ENCODE measurements around the gene FKBP14. TPM values are rescaled to one million over a fixed set of nuclear protein-coding genes. Genes with fewer than 3 reads are reported as not detected.
"Not testable (repeated sequence)": the region's sequence is repeated elsewhere in the genome, so short reads cannot be mapped to it uniquely, and the experiment has no call there.

Gene FKBP14, protein sequence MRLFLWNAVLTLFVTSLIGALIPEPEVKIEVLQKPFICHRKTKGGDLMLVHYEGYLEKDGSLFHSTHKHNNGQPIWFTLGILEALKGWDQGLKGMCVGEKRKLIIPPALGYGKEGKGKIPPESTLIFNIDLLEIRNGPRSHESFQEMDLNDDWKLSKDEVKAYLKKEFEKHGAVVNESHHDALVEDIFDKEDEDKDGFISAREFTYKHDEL
- 1 to 10 TPM; 4.6 to 5.7 TPM for total RNA-seq
- polyA plus RNA-seq, result 1 to 10 TPM in 2 of 3 donors, under 1 TPM in 1; 0.44 to 1.7 (median 1.1) TPM
- total RNA-seq, result 6.0 to 9.3 (median 8.1) reads per million in 6 experiments

DNA sequence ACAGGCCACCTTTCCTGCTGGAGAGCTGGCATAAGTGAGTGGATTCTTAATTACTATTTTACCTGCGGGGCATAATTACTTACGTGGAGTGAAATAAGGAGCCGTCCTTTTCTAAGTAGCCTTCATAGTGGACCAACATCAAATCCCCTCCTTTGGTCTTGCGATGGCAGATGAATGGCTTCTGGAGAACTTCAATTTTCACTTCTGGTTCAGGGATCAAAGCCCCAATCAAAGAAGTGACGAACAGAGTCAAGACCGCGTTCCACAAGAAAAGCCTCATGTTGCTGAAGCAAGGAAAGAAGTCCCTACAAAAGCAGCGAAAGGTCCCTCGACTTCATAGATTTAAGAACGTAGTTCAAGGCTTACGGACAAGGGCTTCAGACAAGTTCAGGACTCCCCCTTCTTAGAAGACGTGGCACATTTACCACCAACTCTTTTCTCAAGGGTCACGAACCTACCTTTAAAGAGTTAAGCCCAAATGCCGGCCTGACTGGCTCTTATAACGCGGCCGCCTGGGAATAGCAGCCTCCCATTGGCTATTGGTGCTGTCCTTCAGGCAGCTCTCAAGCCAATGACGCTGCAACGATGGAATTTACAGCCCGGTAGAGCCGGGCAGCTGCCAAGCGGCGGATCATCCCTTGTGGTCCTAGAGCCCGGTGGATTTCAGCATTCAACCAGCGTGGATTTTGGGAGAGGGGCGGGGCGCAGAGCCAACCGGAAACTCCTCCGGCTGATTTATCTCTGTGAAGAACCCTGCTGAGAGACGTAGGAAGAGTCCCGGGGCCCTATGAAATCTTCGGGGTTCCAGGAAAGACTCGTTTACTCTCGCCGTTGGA is at the start of gene FKBP14:
TSS of gene FKBP14 (minus strand) at position 474 of the 836 bp plus-strand sequence. CDS start at position 280, 194 bp downstream.
- ATAC-seq (peak; percentile 81 to 85), DNase-seq (peak; percentile 76 to 97 (median 88))
- peaks cover 19 to 47% (median 31%) of the 10 kb centered on the region in 4 donors for H3K4me1 Mint-ChIP-seq
- peaks cover 0 to 3% (median 0%) of the 10 kb centered on the region in 3 donors for H3K36me3 Mint-ChIP-seq
- no peaks in the 10 kb centered on the region for H3K9me3 Mint-ChIP-seq
- peak within 1 kb of the TSS; percentile 53 to 97 (median 92) for H3K27ac Mint-ChIP-seq
- POLR2A ChIA-PET, result interaction anchor here (0.9 kb wide), 2 partner anchors 37 to 452 kb away, joined by 3 read pairs; partner anchors contain the start of gene SCRN1
- H3K27me3 Mint-ChIP-seq, result no peaks in the 10 kb centered on the region
- H3K4me3 Mint-ChIP-seq, result peak within 1 kb of the TSS in 8 of 10 donors; percentile 89 to 99 (median 96)

DNA sequence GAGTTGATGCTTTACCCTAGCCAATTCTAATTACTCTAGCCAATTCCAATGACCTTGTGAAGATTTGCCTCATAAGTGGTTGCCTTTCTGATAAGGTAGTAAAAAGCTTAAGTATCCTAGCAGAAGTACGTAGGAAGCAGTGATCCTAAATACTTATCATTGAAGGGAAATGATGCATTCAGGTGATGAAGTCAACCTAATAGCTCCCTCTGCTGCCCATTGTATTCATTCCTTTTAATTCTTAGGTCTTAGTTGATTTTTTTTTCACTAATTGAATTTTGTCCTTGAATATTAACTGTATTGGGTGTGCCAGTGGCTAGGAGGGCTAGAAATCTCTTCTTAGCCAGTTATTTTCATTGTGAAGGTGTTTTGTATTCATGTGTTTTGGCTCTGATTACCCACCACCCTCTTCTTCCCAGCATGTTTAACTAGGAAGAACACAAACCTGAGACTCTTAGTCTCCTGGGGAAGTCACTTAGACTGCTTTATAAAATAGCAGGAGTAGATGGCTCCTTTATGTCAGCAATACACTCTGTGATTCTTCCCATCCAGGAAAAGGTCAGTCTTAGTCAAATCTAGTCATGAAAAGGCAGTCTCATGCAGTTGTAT is 48.0 kb upstream of the FKBP14 start:
- POLR2A ChIA-PET, result no interaction called here
- H3K27ac Mint-ChIP-seq, result no peak overlapping the region
- no peaks in the 10 kb centered on the region for H3K27me3 Mint-ChIP-seq
- no peaks in the 10 kb centered on the region for H3K9me3 Mint-ChIP-seq
- DNase-seq (peak in 2 of 10 donors; percentile 6 to 12), ATAC-seq (no peak)
- H3K4me3 Mint-ChIP-seq, result no peak overlapping the region
- H3K36me3 Mint-ChIP-seq, result peaks cover 9 to 38% (median 21%) of the 10 kb centered on the region in 3 donors
- H3K4me1 Mint-ChIP-seq, result no peaks in the 10 kb centered on the region

DNA sequence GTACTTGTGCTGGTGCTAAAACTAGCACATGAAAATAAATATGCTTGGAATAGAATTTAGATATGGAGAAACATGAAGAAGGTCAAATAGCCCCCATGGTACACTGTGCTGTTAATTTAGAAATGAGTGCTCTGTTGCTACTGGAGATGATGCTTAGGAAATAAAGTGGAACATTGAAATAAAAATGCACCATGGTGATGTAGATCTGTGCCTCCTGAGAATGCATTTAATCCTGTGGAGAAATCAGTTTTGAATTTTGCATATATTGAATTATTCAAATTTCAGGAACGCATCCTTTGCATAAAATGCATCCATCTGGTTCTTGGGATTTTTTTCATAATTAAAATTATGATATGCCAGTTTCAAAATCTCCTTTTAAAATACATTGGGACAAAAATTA is 46.2 kb upstream of the FKBP14 start:
- POLR2A ChIA-PET, result interaction anchor here (0.6 kb wide), 1 partner anchor 13 kb away, joined by 4 read pairs; no protein-coding TSS in a partner anchor
- no peak for ATAC-seq
- H3K9me3 Mint-ChIP-seq, result no peaks in the 10 kb centered on the region

DNA sequence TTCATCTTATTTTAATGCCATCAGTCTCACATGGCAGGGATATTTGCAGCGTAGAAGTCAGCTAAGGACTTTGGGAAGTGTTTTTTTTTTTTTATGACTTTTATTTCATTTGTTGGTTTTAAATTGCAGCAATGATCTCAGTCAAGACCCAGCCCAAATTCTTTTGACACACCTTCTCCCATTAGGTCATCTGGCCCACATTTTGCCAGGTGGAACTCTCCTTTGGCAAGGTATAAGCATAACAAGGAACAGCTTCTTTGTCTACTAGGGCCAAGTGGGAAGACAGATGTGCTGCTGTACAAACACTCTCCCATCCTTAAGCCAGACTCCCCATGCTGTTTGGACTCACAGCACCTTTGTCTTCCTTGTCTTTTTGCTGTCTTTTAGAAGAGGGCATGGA is 43.5 kb upstream of the FKBP14 start:
- H3K36me3 Mint-ChIP-seq, result peaks cover 5 to 35% (median 21%) of the 10 kb centered on the region in 3 donors
- H3K4me3 Mint-ChIP-seq, result no peak overlapping the region
- DNase-seq, result no peak
- POLR2A ChIA-PET, result no interaction called here
- ATAC-seq, result no peak
- no peaks in the 10 kb centered on the region for H3K4me1 Mint-ChIP-seq
- no peaks in the 10 kb centered on the region for H3K27me3 Mint-ChIP-seq
- no peaks in the 10 kb centered on the region for H3K9me3 Mint-ChIP-seq
- H3K27ac Mint-ChIP-seq, result no peak overlapping the region

More for the DNA sequence above, 46.2 kb upstream of the FKBP14 start:
- Mint-ChIP-seq H3K27ac (no peak overlapping the region), H3K4me3 (no peak overlapping the region), H3K4me1 (no peaks in the 10 kb centered on the region), H3K36me3 (peaks cover 5 to 29% (median 15%) of the 10 kb centered on the region in 3 donors), H3K27me3 (no peaks in the 10 kb centered on the region)
- no peak for DNase-seq

DNA sequence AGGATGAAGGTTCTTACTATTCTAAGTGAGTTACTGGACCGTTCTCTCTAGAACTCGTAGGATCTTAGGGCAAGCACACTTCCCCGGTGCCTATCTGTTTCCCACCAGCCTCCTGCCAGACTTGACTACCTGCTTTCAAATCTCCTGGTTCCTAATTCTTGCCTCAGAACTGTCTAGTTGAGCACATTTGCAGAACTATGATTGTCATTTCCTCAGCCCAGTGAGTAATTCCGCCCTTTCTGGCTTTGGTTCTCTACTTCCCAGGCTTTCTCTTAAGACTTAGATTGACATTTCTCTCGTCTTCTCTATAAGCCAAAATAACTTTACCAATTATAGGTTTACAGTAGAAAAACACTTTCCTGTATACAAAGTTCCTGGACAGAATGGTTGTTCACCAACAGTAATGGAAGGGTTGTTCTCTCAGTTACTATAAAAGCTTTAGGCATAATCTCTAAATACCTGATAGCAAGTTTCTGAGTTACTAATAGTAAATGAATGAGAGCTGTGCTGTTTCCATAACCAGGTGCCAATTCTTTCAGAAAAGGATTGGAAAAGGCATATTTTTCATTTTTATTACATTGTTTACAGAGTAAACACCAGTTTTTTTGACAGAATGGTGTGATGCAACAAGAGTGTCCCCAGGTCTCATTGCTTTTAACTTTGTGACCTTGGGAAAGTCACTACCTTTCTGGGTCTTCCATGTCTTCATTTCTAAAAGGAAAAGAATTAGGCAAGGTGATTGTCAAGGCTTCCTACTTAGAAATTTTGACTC is 42.8 kb upstream of the FKBP14 start:
- DNase-seq (no peak), ATAC-seq (no peak)
- Mint-ChIP-seq H3K9me3 (no peaks in the 10 kb centered on the region), H3K27me3 (no peaks in the 10 kb centered on the region), H3K4me1 (no peaks in the 10 kb centered on the region), H3K4me3 (no peak overlapping the region), H3K36me3 (peaks cover 5 to 40% (median 21%) of the 10 kb centered on the region in 3 donors), H3K27ac (no peak overlapping the region)
- POLR2A ChIA-PET, result no interaction called here

DNA sequence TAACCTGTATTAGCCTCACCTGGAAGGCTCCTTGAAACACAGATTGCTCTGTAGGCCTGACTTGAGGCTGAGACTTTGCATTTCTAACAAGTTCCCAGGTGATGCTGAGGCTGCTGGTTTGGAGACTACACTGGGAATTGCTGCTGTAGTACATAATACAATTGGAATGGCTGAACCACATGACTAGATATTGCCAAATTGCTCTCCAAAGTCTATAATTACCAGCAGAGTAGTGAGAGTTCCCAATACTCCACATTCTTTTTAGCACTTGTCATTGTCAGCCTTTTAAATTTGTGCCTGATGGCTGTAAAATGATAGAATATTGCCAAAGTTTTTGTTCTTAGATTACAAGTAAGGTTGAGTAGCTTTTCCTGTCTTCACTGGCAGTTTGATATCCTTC is 41.6 kb upstream of the FKBP14 start:
- Mint-ChIP-seq H3K4me1 (no peaks in the 10 kb centered on the region), H3K27me3 (no peaks in the 10 kb centered on the region), H3K4me3 (no peak overlapping the region), H3K9me3 (no peaks in the 10 kb centered on the region), H3K27ac (no peak overlapping the region), H3K36me3 (peaks cover 5 to 49% (median 27%) of the 10 kb centered on the region in 3 donors)
- no peak for ATAC-seq
- no peak for DNase-seq
- POLR2A ChIA-PET, result no interaction called here

DNA sequence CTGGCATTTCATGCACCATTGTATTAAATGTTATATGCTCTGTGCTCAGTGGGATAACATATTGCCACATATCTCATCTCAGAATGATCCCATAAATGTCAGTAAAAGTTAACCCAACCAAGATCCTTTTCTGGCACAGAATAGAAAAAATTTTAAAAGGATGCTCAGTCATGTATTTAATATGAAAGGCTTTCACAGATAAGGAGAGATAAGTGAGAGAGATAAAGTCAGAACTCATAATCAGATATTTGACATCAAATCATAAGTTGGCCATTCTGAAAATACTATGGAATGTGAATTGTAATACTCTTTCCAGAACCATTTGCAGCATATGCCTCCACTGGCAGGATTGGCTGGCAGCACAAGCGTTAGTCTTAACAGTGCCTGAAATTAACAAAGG is 40.2 kb upstream of the FKBP14 start:
- Mint-ChIP-seq H3K9me3 (no peaks in the 10 kb centered on the region), H3K27me3 (no peaks in the 10 kb centered on the region), H3K4me1 (peaks cover 0 to 8% (median 3%) of the 10 kb centered on the region in 4 donors), H3K27ac (no peak overlapping the region), H3K36me3 (peaks cover 5 to 53% (median 23%) of the 10 kb centered on the region in 3 donors), H3K4me3 (no peak overlapping the region)
- POLR2A ChIA-PET, result no interaction called here
- ATAC-seq (no peak), DNase-seq (no peak)

DNA sequence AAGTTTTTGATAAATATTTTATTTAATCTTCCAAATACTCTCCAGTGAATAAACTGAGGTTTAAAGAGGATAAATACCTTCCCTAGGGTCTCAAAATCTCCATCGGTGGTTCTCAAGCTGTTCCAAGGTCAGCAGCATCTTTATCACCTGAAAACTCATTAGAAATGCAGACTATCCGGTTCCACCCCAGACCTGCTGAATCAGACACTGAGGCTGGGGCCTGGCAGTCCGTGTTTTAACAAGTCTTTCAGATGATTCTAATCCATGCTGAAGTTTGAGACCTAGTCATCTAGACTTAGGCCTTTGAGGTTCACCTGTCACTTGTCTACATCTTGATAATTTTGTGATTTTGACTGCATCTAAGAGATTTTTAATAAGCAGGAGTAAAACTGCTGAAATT is 39.2 kb upstream of the FKBP14 start:
- Mint-ChIP-seq H3K4me3 (no peak overlapping the region), H3K27me3 (no peaks in the 10 kb centered on the region), H3K36me3 (peaks cover 0 to 48% (median 20%) of the 10 kb centered on the region in 3 donors), H3K9me3 (no peaks in the 10 kb centered on the region), H3K27ac (no peak overlapping the region), H3K4me1 (peaks cover 2 to 14% (median 7%) of the 10 kb centered on the region in 4 donors)
- ATAC-seq (no peak), DNase-seq (no peak)
- POLR2A ChIA-PET, result no interaction called here

DNA sequence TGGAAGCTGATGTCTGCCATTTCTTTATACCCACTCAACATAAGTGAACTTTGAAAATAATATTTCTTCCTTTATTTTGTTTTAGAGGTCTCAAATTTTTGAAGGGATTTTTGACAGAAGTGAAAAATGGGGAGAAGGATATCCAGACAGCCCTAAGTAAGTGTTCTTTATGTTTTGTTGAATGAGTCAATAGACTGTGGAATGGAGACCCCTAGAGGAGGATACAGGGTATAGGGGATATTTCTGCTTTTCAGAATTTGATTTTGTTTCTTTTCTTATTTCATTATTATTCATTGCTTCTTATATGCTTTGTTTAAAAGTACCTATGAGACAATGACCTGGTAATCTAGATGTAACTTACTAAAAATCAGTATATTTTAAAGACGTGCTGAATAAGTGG is 36.1 kb upstream of the FKBP14 start:
- Mint-ChIP-seq H3K4me3 (no peak overlapping the region), H3K27ac (no peak overlapping the region), H3K27me3 (no peaks in the 10 kb centered on the region), H3K36me3 (peaks cover 5 to 42% (median 18%) of the 10 kb centered on the region in 3 donors), H3K9me3 (no peaks in the 10 kb centered on the region), H3K4me1 (peaks cover 2 to 16% (median 7%) of the 10 kb centered on the region in 4 donors)
- DNase-seq (peak in 3 of 10 donors; percentile 27 to 32 (median 29)), ATAC-seq (peak; percentile 50 to 60)
- POLR2A ChIA-PET, result interaction anchor here (2.5 kb wide), 1 partner anchor 33 kb away, joined by 8 read pairs; the partner anchor contains the start of gene PLEKHA8

DNA sequence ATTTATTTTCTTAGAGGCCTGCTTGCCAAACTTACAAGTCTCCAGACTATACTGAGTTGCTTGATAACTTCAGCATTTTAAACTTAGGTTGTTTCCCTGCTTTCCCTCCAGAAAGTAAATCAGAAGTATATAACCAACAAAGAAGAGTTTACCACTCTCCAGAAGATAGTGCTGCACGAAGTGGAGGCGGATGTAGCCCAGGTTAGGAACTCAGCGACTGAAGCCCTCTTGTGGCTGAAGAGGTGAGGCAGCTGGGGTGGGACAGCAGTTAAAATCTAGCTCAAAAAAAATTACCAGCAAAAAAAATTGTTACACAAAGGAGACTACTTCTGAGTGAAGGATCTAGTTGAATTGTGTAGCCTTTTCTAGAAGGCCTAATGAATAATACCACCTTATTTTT is 35.3 kb upstream of the FKBP14 start:
- H3K9me3 Mint-ChIP-seq, H3K27me3 Mint-ChIP-seq, H3K4me3 Mint-ChIP-seq: not testable (repeated sequence)
- peaks cover 2 to 16% (median 7%) of the 10 kb centered on the region in 4 donors for H3K4me1 Mint-ChIP-seq
- peaks cover 5 to 44% (median 18%) of the 10 kb centered on the region in 3 donors for H3K36me3 Mint-ChIP-seq
- ATAC-seq, result peak; percentile 99 to 100
- POLR2A ChIA-PET, result interaction anchor here (0.6 to 2.5 kb wide), 3 partner anchors 33 to 1730 kb away, joined by 3 to 8 read pairs (median 3); partner anchors contain the start of gene PLEKHA8
- peak in 9 of 10 donors; percentile 8 to 75 (median 41) for DNase-seq
- H3K27ac Mint-ChIP-seq, result peak overlapping the region in 4 of 10 donors; percentile 9 to 44 (median 32)

DNA sequence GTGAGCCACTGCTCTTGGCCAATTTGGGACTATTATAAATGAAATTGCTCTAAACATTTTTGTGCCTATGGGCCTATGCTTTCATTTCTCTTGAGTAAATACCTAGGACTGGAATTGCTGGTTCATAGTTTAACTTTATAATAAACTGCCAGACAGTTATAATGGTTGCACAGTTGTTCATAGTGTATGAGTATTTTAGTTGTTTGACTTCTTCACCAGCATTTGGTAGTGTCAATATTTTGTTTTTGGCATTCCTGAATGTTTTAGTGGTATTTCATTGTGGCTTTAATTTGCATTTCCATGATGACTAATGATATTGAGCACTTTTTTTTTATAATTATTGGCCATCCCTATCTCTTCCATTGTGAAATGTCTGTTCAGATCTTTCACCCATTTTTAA is 31.2 kb upstream of the FKBP14 start:
- no peak for DNase-seq
- H3K27ac Mint-ChIP-seq, result no peak overlapping the region
- no peak overlapping the region for H3K4me3 Mint-ChIP-seq
- H3K27me3 Mint-ChIP-seq, result no peaks in the 10 kb centered on the region
- H3K9me3 Mint-ChIP-seq, result no peaks in the 10 kb centered on the region
- ATAC-seq, result no peak
- peaks cover 5 to 47% (median 16%) of the 10 kb centered on the region in 3 donors for H3K36me3 Mint-ChIP-seq
- POLR2A ChIA-PET, result no interaction called here
- peaks cover 2 to 16% (median 7%) of the 10 kb centered on the region in 4 donors for H3K4me1 Mint-ChIP-seq

DNA sequence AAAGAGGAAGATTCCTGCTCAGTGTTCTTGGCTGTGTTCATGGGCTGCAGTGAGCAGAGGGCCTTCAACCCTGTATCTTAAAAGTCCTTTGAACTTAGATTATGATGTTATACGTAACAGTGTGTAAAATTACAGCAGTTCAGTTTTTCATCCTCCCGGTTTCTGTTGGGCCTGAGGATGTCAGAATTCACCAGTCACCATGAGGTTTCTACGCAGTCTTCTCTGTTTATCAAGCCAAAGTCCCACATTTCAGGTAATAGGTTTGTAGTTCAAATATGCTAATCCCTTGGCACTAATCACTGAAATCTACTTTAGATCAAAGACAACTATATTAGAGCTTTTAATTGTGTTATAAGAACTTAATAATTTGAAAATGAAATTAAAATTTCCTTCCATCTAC is 26.6 kb upstream of the FKBP14 start:
- no peak for ATAC-seq
- Mint-ChIP-seq H3K27me3 (no peaks in the 10 kb centered on the region), H3K9me3 (no peaks in the 10 kb centered on the region), H3K27ac (no peak overlapping the region), H3K4me1 (no peaks in the 10 kb centered on the region), H3K4me3 (no peak overlapping the region), H3K36me3 (peaks cover 2 to 63% (median 20%) of the 10 kb centered on the region in 3 donors)
- POLR2A ChIA-PET, result no interaction called here
- no peak for DNase-seq

Data from naive thymus-derived CD8-positive, alpha-beta T cell (primary cell).